ENCODE measurements around the gene PLTP. TPM values are rescaled to one million over a fixed set of nuclear protein-coding genes. Genes with fewer than 3 reads are reported as not detected.

Gene PLTP
- total and polyA plus RNA-seq, 2 experiments from 2014 or later, result 108 to 160 TPM

- H3K4me2 ChIP-seq, result peak overlapping the region; percentile 71
- H3K27ac ChIP-seq (ENCODE audit: low read depth), result peak overlapping the region; percentile 88
- peaks cover 26% of the 10 kb centered on the region for H3K4me1 Mint-ChIP-seq
- ATAC-seq (peak; percentile 50), DNase-seq (ENCODE audit: low spot score) (peak; percentile 81)
- no peak overlapping the region for H2AFZ ChIP-seq
- TF ChIP-seq, protein P1, sequence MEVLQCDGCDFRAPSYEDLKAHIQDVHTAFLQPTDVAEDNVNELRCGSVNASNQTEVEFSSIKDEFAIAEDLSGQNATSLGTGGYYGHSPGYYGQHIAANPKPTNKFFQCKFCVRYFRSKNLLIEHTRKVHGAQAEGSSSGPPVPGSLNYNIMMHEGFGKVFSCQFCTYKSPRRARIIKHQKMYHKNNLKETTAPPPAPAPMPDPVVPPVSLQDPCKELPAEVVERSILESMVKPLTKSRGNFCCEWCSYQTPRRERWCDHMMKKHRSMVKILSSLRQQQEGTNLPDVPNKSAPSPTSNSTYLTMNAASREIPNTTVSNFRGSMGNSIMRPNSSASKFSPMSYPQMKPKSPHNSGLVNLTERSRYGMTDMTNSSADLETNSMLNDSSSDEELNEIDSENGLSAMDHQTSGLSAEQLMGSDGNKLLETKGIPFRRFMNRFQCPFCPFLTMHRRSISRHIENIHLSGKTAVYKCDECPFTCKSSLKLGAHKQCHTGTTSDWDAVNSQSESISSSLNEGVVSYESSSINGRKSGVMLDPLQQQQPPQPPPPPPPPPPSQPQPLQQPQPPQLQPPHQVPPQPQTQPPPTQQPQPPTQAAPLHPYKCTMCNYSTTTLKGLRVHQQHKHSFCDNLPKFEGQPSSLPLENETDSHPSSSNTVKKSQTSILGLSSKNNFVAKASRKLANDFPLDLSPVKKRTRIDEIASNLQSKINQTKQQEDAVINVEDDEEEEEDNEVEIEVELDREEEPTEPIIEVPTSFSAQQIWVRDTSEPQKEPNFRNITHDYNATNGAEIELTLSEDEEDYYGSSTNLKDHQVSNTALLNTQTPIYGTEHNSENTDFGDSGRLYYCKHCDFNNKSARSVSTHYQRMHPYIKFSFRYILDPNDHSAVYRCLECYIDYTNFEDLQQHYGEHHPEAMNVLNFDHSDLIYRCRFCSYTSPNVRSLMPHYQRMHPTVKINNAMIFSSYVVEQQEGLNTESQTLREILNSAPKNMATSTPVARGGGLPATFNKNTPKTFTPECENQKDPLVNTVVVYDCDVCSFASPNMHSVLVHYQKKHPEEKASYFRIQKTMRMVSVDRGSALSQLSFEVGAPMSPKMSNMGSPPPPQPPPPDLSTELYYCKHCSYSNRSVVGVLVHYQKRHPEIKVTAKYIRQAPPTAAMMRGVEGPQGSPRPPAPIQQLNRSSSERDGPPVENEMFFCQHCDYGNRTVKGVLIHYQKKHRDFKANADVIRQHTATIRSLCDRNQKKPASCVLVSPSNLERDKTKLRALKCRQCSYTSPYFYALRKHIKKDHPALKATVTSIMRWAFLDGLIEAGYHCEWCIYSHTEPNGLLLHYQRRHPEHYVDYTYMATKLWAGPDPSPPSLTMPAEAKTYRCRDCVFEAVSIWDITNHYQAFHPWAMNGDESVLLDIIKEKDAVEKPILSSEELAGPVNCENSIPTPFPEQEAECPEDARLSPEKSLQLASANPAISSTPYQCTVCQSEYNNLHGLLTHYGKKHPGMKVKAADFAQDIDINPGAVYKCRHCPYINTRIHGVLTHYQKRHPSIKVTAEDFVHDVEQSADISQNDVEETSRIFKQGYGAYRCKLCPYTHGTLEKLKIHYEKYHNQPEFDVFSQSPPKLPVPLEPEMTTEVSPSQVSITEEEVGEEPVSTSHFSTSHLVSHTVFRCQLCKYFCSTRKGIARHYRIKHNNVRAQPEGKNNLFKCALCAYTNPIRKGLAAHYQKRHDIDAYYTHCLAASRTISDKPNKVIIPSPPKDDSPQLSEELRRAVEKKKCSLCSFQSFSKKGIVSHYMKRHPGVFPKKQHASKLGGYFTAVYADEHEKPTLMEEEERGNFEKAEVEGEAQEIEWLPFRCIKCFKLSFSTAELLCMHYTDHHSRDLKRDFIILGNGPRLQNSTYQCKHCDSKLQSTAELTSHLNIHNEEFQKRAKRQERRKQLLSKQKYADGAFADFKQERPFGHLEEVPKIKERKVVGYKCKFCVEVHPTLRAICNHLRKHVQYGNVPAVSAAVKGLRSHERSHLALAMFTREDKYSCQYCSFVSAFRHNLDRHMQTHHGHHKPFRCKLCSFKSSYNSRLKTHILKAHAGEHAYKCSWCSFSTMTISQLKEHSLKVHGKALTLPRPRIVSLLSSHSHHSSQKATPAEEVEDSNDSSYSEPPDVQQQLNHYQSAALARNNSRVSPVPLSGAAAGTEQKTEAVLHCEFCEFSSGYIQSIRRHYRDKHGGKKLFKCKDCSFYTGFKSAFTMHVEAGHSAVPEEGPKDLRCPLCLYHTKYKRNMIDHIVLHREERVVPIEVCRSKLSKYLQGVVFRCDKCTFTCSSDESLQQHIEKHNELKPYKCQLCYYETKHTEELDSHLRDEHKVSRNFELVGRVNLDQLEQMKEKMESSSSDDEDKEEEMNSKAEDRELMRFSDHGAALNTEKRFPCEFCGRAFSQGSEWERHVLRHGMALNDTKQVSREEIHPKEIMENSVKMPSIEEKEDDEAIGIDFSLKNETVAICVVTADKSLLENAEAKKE (CRISPR knock-in tag; IDR thresholded peaks at IDR 0.05), result no peak
- TF ChIP-seq POLR2AphosphoS5 (IDR thresholded peaks at IDR 0.05; ENCODE audit: low read depth) (peak; percentile 47; the same call in 1 of the 2 replicates), ZNF331 (CRISPR knock-in tag; IDR thresholded peaks at IDR 0.05; ENCODE audit: low read depth) (no peak)
- H3K4me3 ChIP-seq, result peak overlapping the region; percentile 28
- H3K27me3 Mint-ChIP-seq (ENCODE audit: insufficient read depth, low read depth, poor library complexity), result peaks cover 6% of the 10 kb centered on the region
- peaks cover 25% of the 10 kb centered on the region; the same call in 1 of the 2 replicates for H3K4me1 ChIP-seq (ENCODE audit: insufficient read depth)
- H3K36me3 ChIP-seq (ENCODE audit: insufficient read depth), result peaks cover 21% of the 10 kb centered on the region
- peak overlapping the region; percentile 87 for H3K27ac Mint-ChIP-seq
- H3K79me2 ChIP-seq (replicated peaks; ENCODE audit: insufficient read depth), result peaks cover 21% of the 10 kb centered on the region
- peak overlapping the region; percentile 43 for H3K4me3 Mint-ChIP-seq
- peaks cover 44% of the 10 kb centered on the region for H3K36me3 Mint-ChIP-seq (ENCODE audit: low read depth)
- peaks cover 23% of the 10 kb centered on the region; the same call in 1 of the 2 replicates for H3F3A ChIP-seq (replicated peaks; ENCODE audit: low read depth)
- no peaks in the 10 kb centered on the region for H3K27me3 ChIP-seq (ENCODE audit: insufficient read depth)
- peaks cover 3% of the 10 kb centered on the region; the same call in 1 of the 3 replicates for H3K9me3 Mint-ChIP-seq
- no peaks in the 10 kb centered on the region for H3K9me2 ChIP-seq (ENCODE audit: insufficient read depth)
- no peaks in the 10 kb centered on the region; the same call in 1 of the 2 replicates for H4K20me1 ChIP-seq (replicated peaks; ENCODE audit: insufficient read depth)
Measured at GRCh38 chr20:45938727-45939438, 26.9 kb upstream of the PLTP start.

DNA sequence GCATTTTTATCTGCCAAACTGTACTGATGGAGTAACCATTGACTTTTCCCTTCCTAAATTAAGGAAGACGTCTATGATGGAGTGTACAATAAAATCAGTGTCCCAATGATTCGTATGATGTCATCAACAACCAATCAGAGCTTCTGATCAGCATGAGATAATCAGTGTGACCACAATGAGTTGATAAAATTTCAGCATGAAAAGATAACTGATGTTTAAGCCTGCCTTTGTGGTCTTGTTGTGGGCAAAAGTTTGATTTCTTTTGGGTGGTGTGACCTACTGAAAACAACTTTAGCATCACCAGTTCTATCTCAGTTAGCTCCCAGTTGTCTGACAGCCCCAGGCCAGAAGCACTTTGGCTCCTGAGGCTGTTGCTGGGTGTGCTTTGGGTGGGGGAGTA lies 25.8 kb upstream of the PLTP start:
- Histone ChIP-seq H3K4me3 (0 out of 2 replicates have a peak overlapping the region, but pooled peaks have one; percentile 4), H3K4me1 (ENCODE audit: insufficient read depth) (peaks cover 33% of the 10 kb centered on the region), H3K79me2 (replicated peaks; ENCODE audit: insufficient read depth) (peaks cover 23% of the 10 kb centered on the region), H4K20me1 (replicated peaks; ENCODE audit: insufficient read depth) (no peaks in the 10 kb centered on the region; the same call in 1 of the 2 replicates), H2AFZ (no peak overlapping the region), H3F3A (replicated peaks; ENCODE audit: low read depth) (peaks cover 26% of the 10 kb centered on the region), H3K4me2 (peak overlapping the region; percentile 71; the same call in 1 of the 2 replicates), H3K27me3 (ENCODE audit: insufficient read depth) (no peaks in the 10 kb centered on the region), H3K9me2 (ENCODE audit: insufficient read depth) (no peaks in the 10 kb centered on the region), H3K27ac (ENCODE audit: low read depth) (peak overlapping the region; percentile 88), H3K36me3 (ENCODE audit: insufficient read depth) (peaks cover 15% of the 10 kb centered on the region; the same call in 1 of the 2 replicates)
- peak overlapping the region; percentile 87 for H3K27ac Mint-ChIP-seq
- peaks cover 33% of the 10 kb centered on the region for H3K4me1 Mint-ChIP-seq
- H3K4me3 Mint-ChIP-seq, result peak overlapping the region; percentile 43
- peaks cover 10% of the 10 kb centered on the region for H3K27me3 Mint-ChIP-seq (ENCODE audit: insufficient read depth, low read depth, poor library complexity)
- ATAC-seq, result no peak
- H3K9me3 Mint-ChIP-seq, result peaks cover 3% of the 10 kb centered on the region; the same call in 1 of the 3 replicates
- peaks cover 38% of the 10 kb centered on the region for H3K36me3 Mint-ChIP-seq (ENCODE audit: low read depth)
- DNase-seq (ENCODE audit: low spot score), result no peak
- TF ChIP-seq REST (IDR thresholded peaks at IDR 0.05; ENCODE audit: unreplicated experiment) (no peak), NANOG (IDR thresholded peaks at IDR 0.05; ENCODE audit: borderline replicate concordance) (no peak), CTCF (conservative IDR thresholded peaks at IDR 0.05; ENCODE audit: low read depth in 2 of 2) (no peak)
- TF ChIP-seq, protein P2, sequence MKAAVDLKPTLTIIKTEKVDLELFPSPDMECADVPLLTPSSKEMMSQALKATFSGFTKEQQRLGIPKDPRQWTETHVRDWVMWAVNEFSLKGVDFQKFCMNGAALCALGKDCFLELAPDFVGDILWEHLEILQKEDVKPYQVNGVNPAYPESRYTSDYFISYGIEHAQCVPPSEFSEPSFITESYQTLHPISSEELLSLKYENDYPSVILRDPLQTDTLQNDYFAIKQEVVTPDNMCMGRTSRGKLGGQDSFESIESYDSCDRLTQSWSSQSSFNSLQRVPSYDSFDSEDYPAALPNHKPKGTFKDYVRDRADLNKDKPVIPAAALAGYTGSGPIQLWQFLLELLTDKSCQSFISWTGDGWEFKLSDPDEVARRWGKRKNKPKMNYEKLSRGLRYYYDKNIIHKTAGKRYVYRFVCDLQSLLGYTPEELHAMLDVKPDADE (IDR thresholded peaks at IDR 0.05), result no peak
